Measurements from ENCODE around the gene BOLA2. TPM values are rescaled to one million over a fixed set of nuclear protein-coding genes. Genes with fewer than 3 reads are reported as not detected.
A peak's percentile ranks its signal among the peaks of the same experiment; 100 is the strongest.
"Not testable (repeated sequence)": the region's sequence is repeated elsewhere in the genome, so short reads cannot be mapped to it uniquely, and the experiment has no call there.

The BOLA2 gene
- total RNA-seq (10 to 100 TPM; 10.9 to 11.6 TPM), polyA plus RNA-seq (10 to 100 TPM; 23.3 to 28.3 TPM)

DNA sequence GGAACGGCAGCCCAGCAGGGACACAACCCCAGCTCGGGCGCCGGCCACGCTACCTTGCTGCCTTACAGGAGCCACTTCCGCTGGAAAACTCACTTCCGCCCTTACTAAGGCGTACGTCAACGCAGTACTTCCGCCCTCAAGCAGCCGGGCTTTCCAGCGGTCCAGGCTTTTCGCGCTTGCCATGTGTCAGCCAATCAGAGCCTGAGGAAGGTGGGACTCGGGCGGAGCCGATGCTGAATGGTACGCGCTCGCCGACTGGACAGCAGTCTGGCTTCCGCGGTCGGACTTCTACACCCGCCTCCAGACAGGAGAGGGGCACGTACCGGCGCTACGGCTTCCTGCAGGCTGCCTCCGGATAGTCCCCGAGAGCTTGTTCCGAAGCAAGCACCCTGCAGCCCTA is at the start of gene BOLA2, which contains the start of gene SLX1B:
BOLA2 (minus strand) TSS at position 83 of the 400 bp plus-strand sequence. CDS start 98 bp downstream, outside the sequence.
SLX1B (plus strand) TSS at position 265 of the 400 bp plus-strand sequence.
- H3K9me3 ChIP-seq (ENCODE audit: control insufficient read depth in 1 of 2, low read length in 2 of 2); H3K27ac ChIP-seq (ENCODE audit: low read depth, low read length); intact Hi-C loops (cut with micrococcal nuclease); H3K36me3 ChIP-seq (ENCODE audit: insufficient read depth, low read length); H3K9me3 Mint-ChIP-seq; H3K4me1 ChIP-seq (ENCODE audit: insufficient read depth, low read length); POLR2A ChIA-PET (ENCODE audit: partially characterized antibody); CTCF ChIA-PET (ENCODE audit: partially characterized antibody); H3K27me3 ChIP-seq (ENCODE audit: insufficient read depth, low read length); H3K4me3 Mint-ChIP-seq; H3K27ac Mint-ChIP-seq; H3K27me3 Mint-ChIP-seq; H3K36me3 Mint-ChIP-seq; H3K4me3 ChIP-seq (ENCODE audit: low read length in 2 of 2); H3K4me1 Mint-ChIP-seq; DNase-seq: not testable (repeated sequence)

DNA sequence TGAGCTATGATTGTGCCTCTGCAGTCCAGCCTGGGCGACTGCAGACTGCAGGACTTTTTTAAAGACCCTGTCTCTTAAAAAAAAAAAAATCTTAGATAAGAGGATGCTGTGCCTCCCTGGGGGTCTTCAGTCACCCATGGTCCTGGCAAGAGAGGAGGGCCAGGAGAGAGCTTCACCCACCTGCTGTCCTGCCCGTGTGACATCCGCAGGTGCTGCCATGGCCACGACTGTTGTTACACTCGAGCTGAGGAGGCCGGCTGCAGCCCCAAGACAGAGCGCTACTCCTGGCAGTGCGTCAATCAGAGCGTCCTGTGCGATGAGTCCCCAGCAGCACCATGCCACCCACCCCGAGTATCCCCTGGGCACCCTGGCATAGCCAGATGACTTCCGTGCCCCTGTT is 28.1 kb upstream of the BOLA2 start:
- intact Hi-C loops (cut with micrococcal nuclease); H3K27ac ChIP-seq (ENCODE audit: low read depth, low read length); H3K27ac Mint-ChIP-seq; H3K27me3 Mint-ChIP-seq; H3K27me3 ChIP-seq (ENCODE audit: insufficient read depth, low read length); H3K9me3 Mint-ChIP-seq; H3K4me1 Mint-ChIP-seq; H3K4me1 ChIP-seq (ENCODE audit: insufficient read depth, low read length); H3K36me3 ChIP-seq (ENCODE audit: insufficient read depth, low read length); H3K9me3 ChIP-seq (ENCODE audit: control insufficient read depth in 1 of 2, low read length in 2 of 2); H3K4me3 ChIP-seq (ENCODE audit: low read length in 2 of 2); H3K4me3 Mint-ChIP-seq; POLR2A ChIA-PET (ENCODE audit: partially characterized antibody); CTCF ChIA-PET (ENCODE audit: partially characterized antibody); H3K36me3 Mint-ChIP-seq: not testable (repeated sequence)
- peak in 1 of 5 donors; percentile 4 for DNase-seq

DNA sequence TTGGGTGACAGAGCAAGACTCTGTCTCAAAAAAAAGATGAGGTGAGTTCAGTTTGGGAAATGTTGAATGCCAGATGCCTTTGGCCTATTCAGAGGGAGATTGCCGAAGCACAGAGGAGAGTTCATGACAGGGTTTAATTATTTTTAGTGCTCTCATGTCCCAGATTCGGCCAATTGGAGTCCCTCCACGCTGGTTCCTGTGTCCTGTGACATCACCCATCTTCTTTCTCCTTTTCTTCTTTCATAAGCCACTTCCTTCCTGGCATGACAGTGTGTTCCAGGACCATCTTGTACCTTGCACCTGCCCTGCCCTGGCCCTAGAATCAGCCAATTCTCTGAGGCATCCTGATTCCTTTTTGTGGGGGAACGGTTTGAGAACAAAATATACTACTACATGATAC is 17.9 kb upstream of the BOLA2 start:
- H3K27me3 ChIP-seq (ENCODE audit: insufficient read depth, low read length); H3K36me3 Mint-ChIP-seq; H3K4me3 Mint-ChIP-seq; H3K36me3 ChIP-seq (ENCODE audit: insufficient read depth, low read length); H3K27ac ChIP-seq (ENCODE audit: low read depth, low read length); H3K27me3 Mint-ChIP-seq; intact Hi-C loops (cut with micrococcal nuclease); H3K9me3 ChIP-seq (ENCODE audit: control insufficient read depth in 1 of 2, low read length in 2 of 2); H3K4me1 ChIP-seq (ENCODE audit: insufficient read depth, low read length); H3K4me1 Mint-ChIP-seq; H3K27ac Mint-ChIP-seq; H3K4me3 ChIP-seq (ENCODE audit: low read length in 2 of 2); CTCF ChIA-PET (ENCODE audit: partially characterized antibody); POLR2A ChIA-PET (ENCODE audit: partially characterized antibody); H3K9me3 Mint-ChIP-seq; DNase-seq: not testable (repeated sequence)

DNA sequence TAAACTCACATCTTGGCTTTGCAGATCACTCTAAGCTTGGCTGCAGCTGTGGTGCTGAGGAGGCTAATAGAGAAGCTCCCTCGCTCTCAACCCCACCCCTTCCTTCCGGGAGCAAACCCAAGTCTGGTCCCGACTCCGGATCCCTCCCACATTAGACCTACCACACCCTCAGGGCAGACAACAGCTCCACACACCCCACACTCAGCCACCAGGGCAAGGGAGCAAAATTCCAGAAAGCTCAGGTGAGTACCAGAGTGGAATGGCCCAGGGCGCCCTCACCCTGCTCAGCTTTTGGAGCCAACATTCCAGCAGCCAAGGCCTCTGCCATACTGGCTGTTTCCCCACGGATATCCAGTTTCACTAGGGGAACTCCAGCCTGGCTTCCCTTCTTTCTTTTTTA is 15.5 kb upstream of the BOLA2 start:
- H3K9me3 ChIP-seq (ENCODE audit: control insufficient read depth in 1 of 2, low read length in 2 of 2); POLR2A ChIA-PET (ENCODE audit: partially characterized antibody); intact Hi-C loops (cut with micrococcal nuclease); CTCF ChIA-PET (ENCODE audit: partially characterized antibody); H3K27ac ChIP-seq (ENCODE audit: low read depth, low read length); H3K36me3 ChIP-seq (ENCODE audit: insufficient read depth, low read length); H3K27me3 Mint-ChIP-seq; H3K9me3 Mint-ChIP-seq; H3K4me1 Mint-ChIP-seq; H3K27me3 ChIP-seq (ENCODE audit: insufficient read depth, low read length); H3K4me3 ChIP-seq (ENCODE audit: low read length in 2 of 2); H3K36me3 Mint-ChIP-seq; H3K4me1 ChIP-seq (ENCODE audit: insufficient read depth, low read length): not testable (repeated sequence)
- H3K27ac Mint-ChIP-seq = peak overlapping the region in 3 of 7 donors; percentile 32 to 85 (median 56)
- peak; percentile 41 to 63 (median 47) for DNase-seq
- peak overlapping the region; percentile 30 to 74 (median 63) for H3K4me3 Mint-ChIP-seq

DNA sequence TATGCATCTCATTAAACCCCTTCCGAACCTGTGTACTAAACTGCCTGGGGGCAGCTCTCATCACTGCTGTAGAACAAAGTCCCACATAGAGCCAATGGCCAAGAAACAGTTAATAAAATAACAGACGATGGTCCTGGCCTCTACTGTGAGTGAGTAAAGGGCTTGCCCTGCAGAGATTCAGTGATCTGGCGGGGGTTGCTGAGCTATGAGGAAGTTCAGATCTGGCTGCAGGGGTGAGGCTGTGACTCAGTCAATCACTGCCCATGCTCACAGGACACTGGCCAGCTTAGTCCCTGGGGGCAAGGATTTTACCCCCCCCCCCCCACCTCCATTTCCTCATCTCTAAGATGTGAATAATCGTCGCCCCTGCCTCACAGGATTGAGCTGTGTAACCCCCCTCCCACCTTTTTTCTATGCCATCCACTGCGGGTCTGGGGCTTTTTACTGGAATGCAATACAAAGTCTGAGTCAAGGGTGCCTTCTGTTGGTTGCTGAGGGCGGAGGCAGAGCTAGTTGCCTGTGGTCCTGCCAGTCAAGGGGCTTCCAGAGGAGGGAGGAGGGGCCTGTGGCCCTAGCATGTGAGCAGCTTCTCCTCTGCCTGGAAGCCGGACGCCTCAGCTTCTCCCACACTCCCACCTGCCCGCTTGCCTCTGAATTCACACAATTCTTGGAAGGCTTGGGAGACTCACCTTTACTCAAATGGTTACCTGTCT is 13.7 kb upstream of the BOLA2 start:
- H3K4me1 Mint-ChIP-seq; H3K4me1 ChIP-seq (ENCODE audit: insufficient read depth, low read length); POLR2A ChIA-PET (ENCODE audit: partially characterized antibody); H3K4me3 Mint-ChIP-seq; H3K9me3 ChIP-seq (ENCODE audit: control insufficient read depth in 1 of 2, low read length in 2 of 2); H3K9me3 Mint-ChIP-seq; H3K36me3 ChIP-seq (ENCODE audit: insufficient read depth, low read length); H3K36me3 Mint-ChIP-seq; H3K27me3 Mint-ChIP-seq; intact Hi-C loops (cut with micrococcal nuclease); H3K27ac ChIP-seq (ENCODE audit: low read depth, low read length); H3K27ac Mint-ChIP-seq; H3K4me3 ChIP-seq (ENCODE audit: low read length in 2 of 2); DNase-seq; H3K27me3 ChIP-seq (ENCODE audit: insufficient read depth, low read length); CTCF ChIA-PET (ENCODE audit: partially characterized antibody): not testable (repeated sequence)

GRCh38 chr16:29466904-29467303 is 12.8 kb upstream of the BOLA2 start:
- POLR2A ChIA-PET (ENCODE audit: partially characterized antibody); H3K4me1 Mint-ChIP-seq: not testable (repeated sequence)

GRCh38 chr16:29465985-29466824 is 12.1 kb upstream of the BOLA2 start:
- H3K4me1 ChIP-seq (ENCODE audit: insufficient read depth, low read length); H3K4me1 Mint-ChIP-seq; H3K4me3 Mint-ChIP-seq; H3K27ac ChIP-seq (ENCODE audit: low read depth, low read length); intact Hi-C loops (cut with micrococcal nuclease); DNase-seq; H3K27me3 Mint-ChIP-seq; H3K4me3 ChIP-seq (ENCODE audit: low read length in 2 of 2); POLR2A ChIA-PET (ENCODE audit: partially characterized antibody); H3K27ac Mint-ChIP-seq; H3K9me3 Mint-ChIP-seq; H3K36me3 ChIP-seq (ENCODE audit: insufficient read depth, low read length); CTCF ChIA-PET (ENCODE audit: partially characterized antibody); H3K27me3 ChIP-seq (ENCODE audit: insufficient read depth, low read length); H3K9me3 ChIP-seq (ENCODE audit: control insufficient read depth in 1 of 2, low read length in 2 of 2); H3K36me3 Mint-ChIP-seq: not testable (repeated sequence)

More at GRCh38 chr16:29466904-29467303, 12.8 kb upstream of the BOLA2 start:
- H3K4me1 ChIP-seq (ENCODE audit: insufficient read depth, low read length); H3K36me3 ChIP-seq (ENCODE audit: insufficient read depth, low read length); H3K36me3 Mint-ChIP-seq; DNase-seq; H3K4me3 ChIP-seq (ENCODE audit: low read length in 2 of 2); CTCF ChIA-PET (ENCODE audit: partially characterized antibody); H3K27me3 ChIP-seq (ENCODE audit: insufficient read depth, low read length); intact Hi-C loops (cut with micrococcal nuclease); H3K4me3 Mint-ChIP-seq; H3K9me3 ChIP-seq (ENCODE audit: control insufficient read depth in 1 of 2, low read length in 2 of 2); H3K27ac Mint-ChIP-seq; H3K9me3 Mint-ChIP-seq; H3K27me3 Mint-ChIP-seq; H3K27ac ChIP-seq (ENCODE audit: low read depth, low read length): not testable (repeated sequence)
